ENCODE measurements around the gene CD46. TPM values are rescaled to one million over a fixed set of nuclear protein-coding genes. Genes with fewer than 3 reads are reported as not detected.

The CD46 gene
- total RNA-seq, 4 donors from 2014 or later, result 89.7 to 259 (median 108) TPM

- TF ChIP-seq EP300 (IDR thresholded peaks at IDR 0.05), result no peak
- no peak for TF ChIP-seq POLR2A (IDR thresholded peaks at IDR 0.05)
- no peak for TF ChIP-seq POLR2AphosphoS5 (IDR thresholded peaks at IDR 0.05)
- no peak for TF ChIP-seq CTCF (IDR thresholded peaks at IDR 0.05)
- Histone ChIP-seq H3K36me3 (peaks cover 58% of the 10 kb centered on the region), H3K27me3 (no peaks in the 10 kb centered on the region), H3K4me3 (no peak overlapping the region), H3K4me1 (peaks cover 37% of the 10 kb centered on the region), H3K27ac (no peak overlapping the region), H3K9me3 (no peaks in the 10 kb centered on the region)
- no peak for DNase-seq (ENCODE audit: low spot score in 2 of 2)
- 90% methylated on average over 12 of the region's 12 CpGs for WGBS
These were observed 50.0 kb downstream of the CD46 start for GRCh38 chr1:207801819-207802218.

GRCh38 chr1:207803678-207804077 is 51.8 kb downstream of the CD46 start:
- Histone ChIP-seq H3K9me3 (no peaks in the 10 kb centered on the region), H3K4me3 (no peak overlapping the region), H3K36me3 (peaks cover 72% of the 10 kb centered on the region), H3K27me3 (no peaks in the 10 kb centered on the region), H3K4me1 (peaks cover 47% of the 10 kb centered on the region), H3K27ac (no peak overlapping the region)
- no peak for TF ChIP-seq POLR2AphosphoS5 (IDR thresholded peaks at IDR 0.05)
- no peak for TF ChIP-seq EP300 (IDR thresholded peaks at IDR 0.05)
- TF ChIP-seq POLR2A (IDR thresholded peaks at IDR 0.05), result no peak
- no peak for TF ChIP-seq CTCF (IDR thresholded peaks at IDR 0.05)
- WGBS, result 80% methylated on average over 9 of the region's 9 CpGs
- DNase-seq (ENCODE audit: low spot score in 2 of 2), result no peak

- peak overlapping the region; percentile 76 for H3K27ac ChIP-seq
- peaks cover 57% of the 10 kb centered on the region for H3K4me1 ChIP-seq
- TF ChIP-seq CTCF (IDR thresholded peaks at IDR 0.05), result no peak
- TF ChIP-seq POLR2AphosphoS5 (IDR thresholded peaks at IDR 0.05), result no peak
- no peak for TF ChIP-seq POLR2A (IDR thresholded peaks at IDR 0.05)
- no peak for TF ChIP-seq EP300 (IDR thresholded peaks at IDR 0.05)
- H3K9me3 ChIP-seq, result no peaks in the 10 kb centered on the region
- H3K4me3 ChIP-seq, result no peak overlapping the region
- 70% methylated on average over 5 of the region's 5 CpGs for WGBS
- no peaks in the 10 kb centered on the region for H3K27me3 ChIP-seq
- DNase-seq (ENCODE audit: low spot score in 2 of 2), result peak in 1 of 2 donors; percentile 59
- H3K36me3 ChIP-seq, result peaks cover 81% of the 10 kb centered on the region
These were observed 53.0 kb downstream of the CD46 start for GRCh38 chr1:207804721-207805468.

GRCh38 chr1:207805841-207806421 is 54.1 kb downstream of the CD46 start:
- Histone ChIP-seq H3K27ac (peak overlapping the region; percentile 76), H3K9me3 (no peaks in the 10 kb centered on the region), H3K36me3 (peaks cover 82% of the 10 kb centered on the region), H3K27me3 (no peaks in the 10 kb centered on the region), H3K4me3 (no peak overlapping the region), H3K4me1 (peaks cover 67% of the 10 kb centered on the region)
- WGBS, result 48% methylated on average over 5 of the region's 5 CpGs
- no peak for TF ChIP-seq POLR2A (IDR thresholded peaks at IDR 0.05)
- no peak for TF ChIP-seq CTCF (IDR thresholded peaks at IDR 0.05)
- peak in 2 of 3 donors; percentile 28 to 59 for TF ChIP-seq POLR2AphosphoS5 (IDR thresholded peaks at IDR 0.05)
- no peak for TF ChIP-seq EP300 (IDR thresholded peaks at IDR 0.05)
- peak; percentile 90 for DNase-seq (ENCODE audit: low spot score in 2 of 2)

GRCh38 chr1:207806531-207807325 is 54.9 kb downstream of the CD46 start:
- H3K4me1 ChIP-seq, result peaks cover 74% of the 10 kb centered on the region
- WGBS, result 87% methylated on average over 8 of the region's 11 CpGs
- H3K9me3 ChIP-seq, result no peaks in the 10 kb centered on the region
- peak in 1 of 2 donors; percentile 56 for DNase-seq (ENCODE audit: low spot score in 2 of 2)
- no peaks in the 10 kb centered on the region for H3K27me3 ChIP-seq
- peaks cover 86% of the 10 kb centered on the region for H3K36me3 ChIP-seq
- TF ChIP-seq EP300 (IDR thresholded peaks at IDR 0.05) (no peak), POLR2AphosphoS5 (IDR thresholded peaks at IDR 0.05) (no peak), POLR2A (IDR thresholded peaks at IDR 0.05) (no peak), CTCF (IDR thresholded peaks at IDR 0.05) (no peak)
- H3K4me3 ChIP-seq, result no peak overlapping the region
- H3K27ac ChIP-seq, result peak overlapping the region; percentile 76
